HuH-7.5 (cell line): ENCODE results near the gene LBX1.

Source experiments
- DNase-seq: peaks from one replicate; pipeline ENCODE4 v3.0.0; 2011; ENCODE audit warnings: low spot score

LBX1 gene, protein sequence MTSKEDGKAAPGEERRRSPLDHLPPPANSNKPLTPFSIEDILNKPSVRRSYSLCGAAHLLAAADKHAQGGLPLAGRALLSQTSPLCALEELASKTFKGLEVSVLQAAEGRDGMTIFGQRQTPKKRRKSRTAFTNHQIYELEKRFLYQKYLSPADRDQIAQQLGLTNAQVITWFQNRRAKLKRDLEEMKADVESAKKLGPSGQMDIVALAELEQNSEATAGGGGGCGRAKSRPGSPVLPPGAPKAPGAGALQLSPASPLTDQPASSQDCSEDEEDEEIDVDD

DNA sequence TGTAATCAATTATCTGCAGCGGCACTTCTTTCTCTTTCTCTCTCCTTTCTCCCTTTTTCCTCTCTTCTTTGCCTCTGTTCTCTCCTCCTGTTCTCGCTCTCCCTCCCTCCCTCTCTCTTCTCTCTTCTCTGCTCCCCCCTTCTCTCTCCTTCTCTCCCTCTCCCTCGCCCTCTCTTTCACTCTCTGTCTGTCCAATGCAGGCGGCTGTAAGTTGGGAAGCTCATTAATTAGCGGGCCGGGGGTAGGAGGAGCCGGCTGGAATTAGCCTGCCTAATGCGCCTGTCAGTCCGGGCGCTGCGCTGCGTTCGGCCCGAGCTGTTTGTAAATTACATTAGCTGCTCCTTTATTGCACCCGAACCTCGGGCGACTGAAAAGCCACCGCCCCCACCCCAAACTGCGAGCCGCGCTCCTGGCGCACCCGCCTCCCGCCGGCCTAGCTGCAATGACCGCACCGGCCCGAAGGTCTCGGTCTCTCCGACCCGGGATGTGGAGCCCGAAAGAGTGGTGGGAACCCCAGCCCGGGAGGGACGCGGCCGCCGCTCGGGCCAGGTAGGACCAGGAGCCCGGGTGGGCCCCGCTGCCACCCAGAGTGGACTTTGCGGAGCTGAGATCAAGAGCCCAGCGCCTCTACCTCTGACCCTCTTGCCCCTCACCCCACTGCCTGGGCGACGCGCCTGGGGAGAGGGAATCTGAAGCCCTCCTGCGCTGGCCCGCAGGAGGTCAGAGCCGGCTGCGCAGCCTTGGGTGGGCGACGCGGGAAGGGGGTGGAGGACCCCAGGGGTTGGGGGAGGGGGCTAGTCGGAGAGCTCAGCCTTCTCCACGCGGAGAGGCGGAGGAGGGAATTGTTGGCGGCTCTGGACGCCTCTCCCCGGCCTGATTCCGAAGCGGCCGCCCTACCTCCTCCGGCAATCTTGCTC lies at the start of gene LBX1:
LBX1 (minus strand) TSS at position 198 of the 917 bp plus-strand sequence. CDS start 648 bp downstream, outside the sequence.
- peak; percentile 72 for DNase-seq

DNA sequence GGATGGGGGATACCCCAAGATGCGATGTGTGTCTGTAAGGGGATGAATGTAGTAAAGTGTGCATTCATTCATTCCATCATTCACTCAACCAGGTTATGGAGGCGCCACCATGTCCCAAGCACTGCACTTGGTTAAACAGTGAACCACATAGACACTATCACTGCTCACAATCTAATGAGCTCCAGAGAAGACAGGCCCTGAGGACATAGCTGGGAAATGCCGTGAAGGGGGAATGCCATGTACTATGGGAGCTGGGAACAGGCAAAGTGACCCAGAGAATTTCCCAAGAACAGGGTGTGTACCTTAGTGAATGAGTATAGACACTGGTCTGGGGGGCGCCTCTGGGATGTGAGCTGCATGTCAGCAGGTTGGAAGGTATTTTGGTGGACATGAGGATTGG lies 44.5 kb upstream of the LBX1 start:
- DNase-seq: no peak

DNA sequence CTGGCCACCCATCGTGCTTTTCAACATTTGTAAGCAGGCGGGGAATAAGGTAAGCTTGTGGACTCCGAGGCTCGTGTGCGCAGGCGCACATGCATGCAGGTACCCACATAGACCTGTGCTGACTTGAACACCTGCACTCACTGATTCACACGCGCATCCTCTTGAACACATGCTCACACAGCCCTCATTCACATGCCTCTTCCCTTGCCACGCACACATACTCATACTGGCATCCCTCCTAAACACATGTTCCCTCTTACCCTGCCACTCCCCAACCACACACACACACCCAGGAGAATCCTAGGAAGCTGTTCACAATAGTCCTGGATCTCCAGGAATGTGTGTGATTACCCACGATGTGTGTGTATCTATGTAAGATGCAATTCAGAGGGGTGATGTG lies 44.1 kb upstream of the LBX1 start:
- DNase-seq: no peak

DNA sequence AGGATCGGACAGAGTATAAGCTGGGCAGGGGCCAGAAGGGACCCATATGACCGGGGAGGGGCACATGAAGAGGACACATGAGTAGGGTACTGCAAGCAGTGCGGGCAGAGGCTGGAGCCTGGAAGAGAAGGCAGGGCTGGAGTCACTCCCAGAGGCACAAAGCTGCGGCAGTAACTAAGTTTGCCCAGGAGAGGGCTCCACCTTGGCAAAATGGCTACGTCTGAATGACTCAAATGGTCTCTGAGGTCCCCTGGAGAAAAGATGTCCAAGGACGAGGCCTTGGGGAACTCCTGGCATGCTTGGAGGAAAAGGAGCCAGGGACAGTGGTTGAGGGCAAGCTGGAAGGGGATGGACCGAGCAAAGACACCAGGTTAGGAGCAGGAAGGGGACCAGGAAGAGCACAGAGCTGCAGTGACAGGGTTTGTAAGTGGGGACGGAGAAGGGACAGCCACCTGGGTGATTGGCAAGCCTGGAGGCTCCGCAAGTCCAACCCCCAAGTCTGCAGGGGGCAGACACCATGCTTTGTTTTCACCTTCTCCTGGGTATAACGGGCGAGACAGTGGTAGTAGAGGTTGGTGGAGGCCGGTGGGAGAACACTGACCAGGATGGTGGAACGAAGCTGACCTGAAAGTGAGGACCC lies 43.1 kb upstream of the LBX1 start:
- DNase-seq: peak; percentile 84

DNA sequence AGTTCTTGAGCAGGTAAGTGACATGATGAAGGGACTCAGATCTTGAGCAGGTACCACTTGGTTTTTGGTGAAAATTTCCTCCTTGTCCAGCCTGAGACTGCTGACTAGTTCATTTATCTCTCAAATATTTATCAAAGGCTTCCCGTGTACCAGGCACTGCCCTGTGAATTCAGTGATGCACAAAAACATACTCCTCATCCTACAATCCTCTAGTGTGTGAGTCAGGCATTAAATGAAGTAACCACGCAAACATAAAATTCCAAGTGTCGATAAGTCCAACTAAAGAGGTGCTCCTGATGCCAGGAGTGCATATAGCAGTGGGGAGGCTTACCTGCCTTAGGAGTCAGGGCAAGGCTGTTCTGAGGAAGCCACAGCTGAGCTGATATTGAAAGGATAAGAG lies 41.5 kb upstream of the LBX1 start:
- no peak for DNase-seq

DNA sequence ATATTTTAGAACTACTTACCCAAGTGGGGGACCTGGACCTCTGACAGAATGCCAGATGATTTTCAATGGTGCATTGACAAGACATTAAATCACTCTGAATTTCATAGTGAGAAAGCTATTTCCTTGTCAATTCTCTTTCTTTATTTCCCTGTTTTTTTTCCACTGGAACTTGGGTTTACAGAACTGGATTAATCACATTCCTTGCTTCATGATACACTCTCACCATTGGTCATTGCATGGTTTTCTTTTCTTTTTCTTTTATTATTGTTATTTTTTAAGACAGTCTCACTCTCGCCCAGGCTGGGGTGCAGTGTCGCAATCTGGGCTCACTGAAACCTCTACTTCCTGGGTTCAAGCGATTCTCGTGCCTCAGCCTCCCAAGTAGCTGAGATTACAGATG lies 38.5 kb upstream of the LBX1 start:
- no peak for DNase-seq

DNA sequence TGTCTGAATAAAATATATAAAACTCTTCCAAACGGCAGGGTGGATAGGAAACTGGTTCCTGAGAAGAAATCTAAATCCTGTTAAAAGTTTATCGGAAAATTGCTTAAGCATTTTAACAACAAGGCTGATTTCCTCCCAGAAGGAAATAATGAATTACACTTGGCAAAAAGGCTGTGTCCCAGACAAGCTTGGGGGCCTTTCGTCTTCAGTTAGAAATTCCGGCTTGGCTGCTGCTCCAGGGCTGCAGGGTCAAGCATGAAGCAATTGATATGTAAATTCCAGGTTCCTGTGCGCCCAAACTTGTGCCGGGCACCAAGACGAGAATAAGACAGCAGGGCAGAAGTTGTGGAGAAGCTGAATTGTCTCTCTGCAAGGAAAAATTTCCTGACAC lies 38.0 kb upstream of the LBX1 start:
- DNase-seq: no peak

DNA sequence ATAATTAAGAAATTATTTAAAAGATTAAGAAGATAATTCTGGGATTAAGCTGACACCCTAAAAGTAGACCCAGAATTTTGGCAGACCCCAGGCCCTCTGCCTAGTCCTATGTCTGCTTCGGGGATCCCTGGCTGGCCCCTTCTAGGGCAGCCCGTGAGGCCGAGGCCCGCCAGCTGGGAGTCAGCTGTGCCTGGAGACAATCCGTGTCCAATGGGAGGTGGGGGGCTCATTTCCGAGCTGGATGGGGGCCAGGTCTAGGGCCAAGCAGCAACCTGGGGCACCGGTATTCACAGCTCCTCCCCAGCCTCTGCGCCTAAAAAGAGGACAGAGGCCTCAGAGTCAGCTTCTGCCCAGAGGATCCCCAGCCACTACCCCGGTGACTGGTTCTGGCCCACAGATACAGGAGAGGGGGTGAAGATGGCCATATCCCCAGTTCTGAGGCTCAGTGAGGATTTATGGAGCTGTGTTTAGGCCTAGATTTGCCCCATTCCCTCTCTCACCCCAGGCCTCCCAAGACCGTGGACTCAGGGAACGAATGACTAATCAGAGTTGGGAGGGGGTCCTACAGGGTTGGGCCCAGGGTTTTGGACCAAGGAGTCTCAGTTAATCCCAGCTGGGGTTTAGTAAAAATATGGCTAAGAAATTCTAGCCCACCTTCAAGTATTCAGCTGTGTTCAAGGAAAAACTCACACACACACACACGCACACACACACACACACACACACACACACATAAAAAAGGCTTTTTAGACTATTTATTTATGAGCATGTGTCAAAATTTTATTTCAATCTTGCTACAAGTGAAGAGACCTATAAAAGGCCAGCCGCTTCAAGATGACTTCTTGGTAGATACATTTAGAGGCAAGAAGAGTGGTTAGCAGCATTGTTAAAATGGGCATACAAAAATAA lies 37.4 kb upstream of the LBX1 start:
- no peak for DNase-seq

DNA sequence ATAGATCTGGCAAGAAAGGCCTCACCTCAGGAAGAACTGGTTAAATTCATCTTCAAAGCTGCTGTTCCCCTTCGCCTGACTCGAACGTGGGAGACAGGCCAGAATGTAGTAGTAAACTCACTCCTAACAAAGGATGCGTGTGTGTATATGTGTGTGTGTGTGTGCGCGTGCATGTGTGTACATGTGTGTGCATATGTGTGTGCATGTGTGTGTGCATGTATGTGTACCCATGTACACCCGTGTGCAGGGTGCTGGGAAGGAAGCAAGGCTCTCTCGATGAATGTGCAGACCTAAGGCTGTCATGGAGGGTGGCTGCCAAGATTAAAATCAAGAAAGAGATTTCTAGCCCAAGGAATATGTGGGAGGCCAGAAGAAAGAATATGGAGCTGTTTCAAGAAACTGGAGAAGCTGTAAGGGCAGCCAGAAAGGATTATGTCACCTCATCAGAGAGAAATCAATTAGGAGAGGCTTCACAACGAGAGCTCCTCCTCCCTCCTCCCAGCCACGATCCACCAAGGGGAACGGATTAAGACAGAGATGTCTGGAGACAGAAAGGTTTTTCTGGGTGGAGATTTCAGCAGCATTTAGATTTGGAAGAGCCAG lies 34.0 kb upstream of the LBX1 start:
- no peak for DNase-seq

DNA sequence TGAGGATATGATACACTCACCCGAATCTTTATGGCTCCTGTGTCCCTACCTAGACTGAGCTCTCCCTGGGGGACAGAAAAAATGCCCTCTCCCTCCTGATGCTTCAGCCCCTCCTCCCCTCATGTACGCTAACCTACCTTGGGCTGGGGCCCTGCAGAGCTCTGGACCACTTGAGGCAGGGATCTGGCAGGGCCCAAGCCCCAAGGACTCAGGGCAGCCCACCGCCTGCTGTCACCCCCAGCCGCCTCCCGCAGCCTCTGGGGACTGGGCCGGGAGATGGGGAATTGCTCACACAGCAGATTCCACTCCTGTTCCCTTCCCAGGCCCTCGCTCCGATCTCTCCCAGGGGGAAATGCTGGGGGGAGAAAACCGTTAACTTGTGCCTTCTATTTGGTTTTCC lies 32.9 kb upstream of the LBX1 start:
- DNase-seq: no peak

DNA sequence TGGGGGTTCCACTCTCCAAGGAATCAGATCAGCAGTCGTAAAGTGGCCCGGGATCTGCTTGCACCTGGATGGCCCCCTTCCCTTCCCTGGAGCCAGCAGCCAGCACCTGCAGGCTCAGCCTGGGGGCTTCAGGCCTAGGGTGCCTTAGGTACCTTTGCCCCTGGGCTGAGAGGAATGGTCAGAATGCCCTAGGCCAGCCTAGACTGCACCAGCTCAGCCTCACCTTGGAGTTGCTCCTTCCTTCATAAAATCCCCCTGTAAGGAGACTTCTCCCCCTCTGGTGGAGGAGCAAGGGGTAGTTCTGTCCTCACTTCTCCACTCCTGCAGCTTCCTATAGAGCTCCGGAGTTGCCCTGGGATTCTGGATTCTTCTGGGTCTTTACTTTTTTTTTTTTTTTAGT lies 32.4 kb upstream of the LBX1 start:
- no peak for DNase-seq

DNA sequence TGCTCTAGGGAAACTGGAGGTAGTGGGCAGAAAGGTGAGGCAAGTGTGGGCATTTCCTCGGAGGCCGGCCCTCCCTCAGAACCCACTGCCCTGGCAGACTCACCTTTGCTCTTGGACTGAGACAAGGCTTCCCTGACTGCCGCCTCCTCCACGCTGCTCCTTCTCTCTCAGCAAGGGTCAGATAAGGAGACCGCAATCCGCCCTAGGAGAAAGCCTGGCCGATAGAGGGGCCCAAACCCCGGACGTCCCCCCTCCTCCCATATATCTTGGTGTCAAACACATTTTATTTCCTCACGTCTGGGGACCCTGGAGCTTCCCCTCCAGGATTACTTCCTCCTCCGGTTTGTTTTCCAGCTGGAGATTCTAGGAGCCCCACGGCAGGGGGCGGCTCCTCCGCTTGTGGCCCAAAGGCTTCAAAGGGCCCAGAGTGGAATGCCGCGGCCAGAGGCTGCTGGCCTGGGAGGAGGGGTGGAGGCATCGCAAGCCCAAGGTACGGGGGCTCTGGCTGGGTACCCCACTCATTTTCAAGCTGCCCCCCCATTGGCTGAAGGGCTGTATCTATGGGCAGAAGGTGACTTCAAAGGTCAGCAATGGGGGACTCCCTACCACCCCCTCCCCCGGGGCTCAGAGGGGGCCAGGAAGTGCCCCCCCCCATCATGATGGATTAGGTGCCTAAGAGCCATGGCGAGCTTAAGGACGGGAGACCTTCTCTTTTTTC lies 31.7 kb upstream of the LBX1 start:
- no peak for DNase-seq

DNA sequence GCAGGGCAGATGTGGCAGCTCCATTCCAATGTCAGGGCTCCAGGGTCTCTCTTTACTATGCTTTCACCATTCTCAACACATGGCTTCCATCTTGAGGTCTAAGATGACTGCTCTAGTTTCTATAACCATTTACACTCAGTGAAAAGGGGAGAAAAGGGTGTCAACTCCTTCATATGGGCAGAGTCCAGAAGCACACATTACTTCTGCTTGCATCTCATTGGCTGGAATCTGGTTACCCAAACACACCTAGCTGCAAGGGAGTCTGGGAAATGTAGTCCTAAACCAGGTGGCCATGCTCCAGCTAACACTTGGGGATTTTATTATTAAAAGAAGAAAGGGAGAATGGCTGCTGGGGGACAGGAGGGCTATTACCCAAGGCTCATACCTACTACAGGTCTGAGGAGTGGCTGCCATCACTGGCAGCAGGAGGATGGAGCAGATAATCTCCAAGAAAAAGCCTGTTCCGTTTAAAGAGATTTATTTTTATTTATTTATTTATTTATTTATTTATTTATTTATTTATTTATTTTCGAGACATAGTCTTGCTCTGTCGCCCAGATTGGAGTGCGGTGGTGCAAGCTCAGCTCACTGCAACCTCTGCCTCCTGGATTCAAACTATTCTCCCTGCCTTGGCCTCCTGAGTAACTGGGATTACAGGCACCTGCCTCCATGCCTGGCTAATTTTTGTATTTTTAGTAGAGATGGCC lies 29.1 kb upstream of the LBX1 start:
- DNase-seq: no peak

DNA sequence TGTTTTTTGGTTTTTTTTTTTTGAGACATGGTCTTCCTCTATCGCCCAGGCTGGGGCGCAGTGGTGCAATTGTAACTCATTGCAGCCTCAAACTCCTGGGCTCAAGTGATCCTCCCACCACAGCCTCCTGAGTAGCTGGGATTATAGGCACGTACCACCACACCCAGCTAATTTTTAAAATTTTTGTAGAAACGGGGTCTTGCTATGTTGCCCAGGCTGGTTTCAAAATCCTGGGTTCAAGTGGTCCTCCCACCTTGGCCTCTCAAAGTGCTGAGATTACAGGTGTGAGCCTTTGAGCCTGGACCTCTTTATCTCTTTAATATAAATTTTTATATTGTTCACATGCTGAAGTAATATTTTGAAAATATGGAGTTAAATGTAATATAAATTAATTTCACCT lies 28.2 kb upstream of the LBX1 start:
- no peak for DNase-seq

DNA sequence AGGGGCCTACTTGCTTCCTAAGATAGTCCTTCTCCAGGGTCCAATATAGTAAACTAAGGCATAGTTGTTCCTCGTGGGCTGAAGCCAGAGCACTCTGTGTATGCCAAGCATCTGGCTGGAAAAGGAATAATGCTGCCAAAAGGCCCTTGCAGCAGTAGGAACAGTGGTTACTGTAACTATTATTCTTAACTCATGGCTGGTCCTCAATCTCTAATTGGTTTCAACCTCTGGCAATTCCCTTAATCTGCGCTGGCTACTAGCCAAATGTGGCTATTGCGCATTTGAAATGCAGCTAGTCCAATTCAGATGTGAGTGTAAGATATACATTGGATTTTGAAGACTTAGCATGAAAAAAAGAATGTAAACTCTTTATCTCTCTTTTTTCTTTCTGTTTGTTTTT lies 27.8 kb upstream of the LBX1 start:
- no peak for DNase-seq

DNA sequence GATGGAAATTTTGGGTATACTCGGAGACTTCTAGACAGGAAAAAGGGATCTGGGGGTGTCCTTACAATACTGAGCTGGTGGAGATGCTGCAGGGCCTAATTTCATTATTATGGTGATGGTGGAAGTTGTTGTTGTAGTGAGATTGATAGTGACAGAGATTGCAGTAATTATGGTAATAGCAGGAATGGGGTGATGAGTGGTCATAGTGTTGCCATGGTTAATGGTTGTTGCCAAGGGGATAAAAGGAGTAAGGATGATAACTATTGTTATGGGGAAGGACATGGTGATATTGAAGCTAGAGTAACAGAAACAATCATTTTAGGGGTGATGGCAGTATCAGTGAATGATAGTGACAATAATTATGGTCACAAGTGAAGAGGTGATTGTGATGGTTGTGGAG lies 27.1 kb upstream of the LBX1 start:
- no peak for DNase-seq

DNA sequence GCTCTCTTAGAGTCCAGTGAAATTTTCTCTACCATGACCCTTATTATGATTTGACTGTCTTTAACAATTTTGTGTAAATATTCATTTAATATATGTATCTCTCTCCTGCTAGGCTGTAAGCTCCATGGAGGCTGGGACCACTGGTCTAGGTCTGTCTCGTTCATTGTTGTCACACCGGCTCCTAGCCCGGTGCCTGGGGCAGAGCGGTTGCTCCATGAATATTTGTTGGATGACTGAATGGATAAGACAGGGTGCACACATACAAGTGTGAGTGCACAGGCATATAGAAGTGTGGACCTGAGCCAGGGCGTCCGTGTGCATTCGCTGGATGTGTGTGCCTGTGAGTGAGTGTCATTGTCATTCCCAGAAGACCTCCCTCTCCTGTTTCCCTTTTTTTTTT lies 20.9 kb upstream of the LBX1 start:
- no peak for DNase-seq

DNA sequence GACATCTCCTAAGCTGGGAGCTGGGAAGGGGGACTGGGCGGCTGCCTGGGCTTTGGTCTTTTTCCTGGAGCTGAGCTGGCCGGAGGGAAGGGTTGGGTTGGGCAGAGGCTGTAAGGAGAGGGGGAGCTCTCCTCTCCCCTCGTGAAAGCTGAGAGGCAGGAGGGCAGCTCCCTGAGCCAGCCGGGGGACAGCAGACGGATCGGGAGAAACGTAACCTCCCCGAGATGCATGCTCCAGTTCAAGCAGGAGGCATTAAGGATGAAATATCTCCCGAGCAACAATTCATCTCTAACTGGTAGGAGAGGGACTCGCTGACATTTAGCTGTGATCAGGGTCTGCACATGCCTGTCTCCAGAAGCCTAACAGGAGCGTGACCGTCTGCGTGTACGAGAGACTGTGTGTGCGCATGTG lies 19.9 kb upstream of the LBX1 start:
- no peak for DNase-seq

DNA sequence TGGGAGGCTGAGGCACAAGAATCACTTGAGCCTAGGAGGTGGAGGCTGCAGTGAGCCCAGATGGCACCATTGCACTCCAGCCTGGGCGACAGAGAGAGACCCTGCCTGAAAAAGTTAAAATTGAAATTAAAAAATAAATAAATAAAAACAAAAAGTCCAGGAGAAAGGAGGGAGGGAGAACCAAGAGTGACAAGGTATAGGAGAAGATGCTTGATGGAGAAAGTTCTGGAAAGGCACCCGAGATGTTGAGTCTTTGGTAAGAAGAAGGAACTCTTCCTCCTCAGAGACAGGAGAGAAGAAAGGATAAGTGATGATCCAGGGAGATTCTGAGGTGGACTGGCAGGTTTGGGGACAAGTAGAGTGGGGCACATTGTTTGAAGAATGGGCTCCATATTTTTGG lies 17.4 kb upstream of the LBX1 start:
- no peak for DNase-seq

DNA sequence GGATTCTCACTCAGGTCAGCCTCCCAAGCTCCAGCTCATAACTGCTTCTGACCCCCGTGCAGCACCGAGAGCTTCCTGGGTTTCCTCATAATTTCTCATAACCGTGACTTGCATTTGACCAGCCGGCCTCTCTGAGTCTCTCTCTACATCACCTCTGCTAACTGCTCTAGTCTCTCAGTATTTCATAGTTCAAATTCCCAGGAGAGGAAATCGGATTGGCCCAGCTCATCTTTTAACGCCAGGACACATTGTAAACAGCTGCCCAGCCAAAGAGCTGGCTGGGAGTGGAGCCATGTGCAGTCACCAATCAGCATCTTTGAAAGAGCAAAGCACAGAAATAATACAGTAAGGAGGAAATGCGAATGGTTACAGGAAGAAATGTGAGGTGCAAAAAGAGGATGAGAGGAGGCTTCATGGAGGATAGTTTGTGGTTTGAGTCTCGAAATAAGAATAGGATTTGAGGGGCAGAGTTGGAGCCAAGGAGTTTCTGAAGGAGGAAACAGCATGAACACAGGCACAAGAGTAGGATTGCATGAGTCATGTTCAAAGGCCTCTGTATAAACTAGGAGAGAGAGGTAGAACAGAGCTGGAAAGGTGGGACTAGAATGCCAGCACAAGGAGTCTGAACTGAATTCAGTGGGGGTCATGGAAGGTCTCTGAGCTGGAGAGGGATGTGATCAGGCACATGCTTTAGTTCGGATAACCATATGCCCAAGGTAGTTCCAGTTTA lies 15.2 kb upstream of the LBX1 start:
- DNase-seq: no peak
